Coronary artery (tissue), 2 donors: ENCODE results near the gene SMS.

ENCODE experiments used
- DNase-seq: peaks from one replicate; pipeline ENCODE4 v3.0.0-alpha.2; 2017; ENCODE audit warnings: low spot score
- H3K27ac ChIP-seq, 2 donors: fragments of 200-600 bp; sonication (generic); one replicate each; pipeline ENCODE4 v1.5.1; 2016 to 2019
- H3K4me3 ChIP-seq: fragments of 200-600 bp; sonication (generic); 2 replicates; pipeline ENCODE4 v1.5.1; 2016; ENCODE audit warnings: mild to moderate bottlenecking, moderate library complexity
- TF ChIP-seq, protein P1 (sequence below): fragments of 200-600 bp; sonication (generic); IDR thresholded peaks from one replicate; pipeline ENCODE4 v1.5.1; 2019; ENCODE audit warnings: antibody characterized with exemption

Gene SMS

DNA sequence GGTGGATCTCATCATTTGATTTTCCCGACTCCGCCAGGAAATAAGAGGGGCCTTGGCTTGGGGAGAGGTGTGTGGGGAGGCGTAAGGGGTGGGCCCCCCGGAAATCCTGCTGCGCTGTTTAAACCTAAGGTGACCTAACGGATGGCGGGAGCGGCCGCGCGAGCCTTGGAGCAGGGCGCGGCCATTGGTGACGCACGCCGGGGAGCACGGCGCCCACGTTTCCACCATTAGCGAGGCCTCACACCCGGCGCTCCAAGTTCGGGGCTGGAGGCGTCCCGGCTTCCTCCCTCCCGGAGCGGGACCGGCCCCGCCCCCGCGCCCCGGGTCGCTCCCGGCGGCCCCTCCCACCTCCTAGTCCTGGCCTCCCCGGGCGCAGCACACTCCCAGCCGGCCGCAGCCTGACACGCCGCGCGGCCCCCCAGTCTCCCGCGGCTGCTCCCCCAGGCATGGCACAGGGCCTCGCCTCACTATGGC, at the start of gene SMS:
Gene SMS (plus strand): TSS at position 354 of the 474 bp plus-strand sequence. CDS start 116 bp downstream, at position 470.
- peak; percentile 86 for DNase-seq
- TF ChIP-seq, protein P1, sequence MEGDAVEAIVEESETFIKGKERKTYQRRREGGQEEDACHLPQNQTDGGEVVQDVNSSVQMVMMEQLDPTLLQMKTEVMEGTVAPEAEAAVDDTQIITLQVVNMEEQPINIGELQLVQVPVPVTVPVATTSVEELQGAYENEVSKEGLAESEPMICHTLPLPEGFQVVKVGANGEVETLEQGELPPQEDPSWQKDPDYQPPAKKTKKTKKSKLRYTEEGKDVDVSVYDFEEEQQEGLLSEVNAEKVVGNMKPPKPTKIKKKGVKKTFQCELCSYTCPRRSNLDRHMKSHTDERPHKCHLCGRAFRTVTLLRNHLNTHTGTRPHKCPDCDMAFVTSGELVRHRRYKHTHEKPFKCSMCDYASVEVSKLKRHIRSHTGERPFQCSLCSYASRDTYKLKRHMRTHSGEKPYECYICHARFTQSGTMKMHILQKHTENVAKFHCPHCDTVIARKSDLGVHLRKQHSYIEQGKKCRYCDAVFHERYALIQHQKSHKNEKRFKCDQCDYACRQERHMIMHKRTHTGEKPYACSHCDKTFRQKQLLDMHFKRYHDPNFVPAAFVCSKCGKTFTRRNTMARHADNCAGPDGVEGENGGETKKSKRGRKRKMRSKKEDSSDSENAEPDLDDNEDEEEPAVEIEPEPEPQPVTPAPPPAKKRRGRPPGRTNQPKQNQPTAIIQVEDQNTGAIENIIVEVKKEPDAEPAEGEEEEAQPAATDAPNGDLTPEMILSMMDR, result no peak
- peak within 1 kb of the TSS; percentile 73 to 92 for H3K27ac ChIP-seq
- peak within 1 kb of the TSS; percentile 73 for H3K4me3 ChIP-seq

DNA sequence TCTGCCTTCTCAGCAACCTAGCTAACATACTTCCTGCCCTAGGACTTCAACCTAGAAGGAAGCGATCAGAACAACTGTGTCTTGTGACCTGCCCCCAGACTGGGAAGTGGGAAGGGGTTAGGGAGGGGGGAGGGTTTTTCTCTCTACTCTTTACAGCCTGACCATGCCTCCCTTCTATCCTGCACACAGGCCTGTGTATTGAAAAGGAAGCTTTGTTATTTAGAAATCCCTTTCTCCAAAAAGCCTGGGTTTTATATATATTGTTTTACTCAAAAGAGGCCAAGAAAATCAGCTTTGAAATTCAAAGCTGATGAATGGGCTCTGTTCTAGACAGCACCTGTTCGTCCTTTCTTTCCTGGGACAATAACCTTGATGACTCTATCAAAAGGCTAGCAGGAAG, 35.2 kb upstream of the SMS start:
- no peak for DNase-seq
- no peak overlapping the region for H3K27ac ChIP-seq
- H3K4me3 ChIP-seq, result no peak overlapping the region
- TF ChIP-seq, protein P1, result no peak

DNA sequence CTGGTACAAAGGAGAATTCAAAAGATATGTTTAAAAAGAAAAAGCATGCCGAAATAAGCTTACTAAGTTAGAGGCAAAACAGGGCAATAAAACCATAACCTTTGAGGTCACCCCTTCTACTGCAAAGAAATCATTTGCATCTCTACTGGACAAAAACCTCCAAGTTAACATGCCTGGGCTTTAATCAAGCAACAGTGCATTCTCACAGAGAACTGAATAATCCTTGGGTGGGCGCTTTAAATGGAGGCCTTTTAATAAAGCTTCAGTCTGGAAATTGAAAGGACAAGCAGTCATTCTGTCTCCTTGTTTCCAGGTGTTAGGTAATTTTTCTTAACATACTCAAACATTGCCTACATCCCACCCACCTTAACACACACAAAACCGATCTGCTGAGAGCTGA, 34.6 kb upstream of the SMS start:
- H3K27ac ChIP-seq, result no peak overlapping the region
- TF ChIP-seq, protein P1, result no peak
- no peak overlapping the region for H3K4me3 ChIP-seq
- DNase-seq, result no peak

DNA sequence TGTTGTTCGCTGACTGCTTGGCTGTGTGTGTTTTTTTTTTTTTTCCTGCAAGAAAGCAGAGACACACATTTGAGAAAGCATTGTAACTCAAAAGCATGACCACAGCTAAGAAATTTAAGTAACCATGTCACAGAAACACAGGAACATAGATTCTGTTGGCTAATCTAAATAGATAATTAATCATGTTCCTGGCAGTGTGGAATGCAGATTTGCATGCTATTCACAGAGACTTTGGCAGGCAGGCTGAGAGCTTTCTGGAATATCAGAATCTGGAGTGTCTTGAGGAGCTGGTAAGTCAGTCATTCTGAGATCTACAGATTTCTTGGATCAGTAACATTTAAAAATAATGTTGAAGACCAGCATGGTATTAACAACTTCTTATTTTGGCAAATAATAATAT, 33.2 kb upstream of the SMS start:
- TF ChIP-seq, protein P1, result no peak
- H3K4me3 ChIP-seq, result no peak overlapping the region
- DNase-seq, result no peak
- H3K27ac ChIP-seq, result no peak overlapping the region

DNA sequence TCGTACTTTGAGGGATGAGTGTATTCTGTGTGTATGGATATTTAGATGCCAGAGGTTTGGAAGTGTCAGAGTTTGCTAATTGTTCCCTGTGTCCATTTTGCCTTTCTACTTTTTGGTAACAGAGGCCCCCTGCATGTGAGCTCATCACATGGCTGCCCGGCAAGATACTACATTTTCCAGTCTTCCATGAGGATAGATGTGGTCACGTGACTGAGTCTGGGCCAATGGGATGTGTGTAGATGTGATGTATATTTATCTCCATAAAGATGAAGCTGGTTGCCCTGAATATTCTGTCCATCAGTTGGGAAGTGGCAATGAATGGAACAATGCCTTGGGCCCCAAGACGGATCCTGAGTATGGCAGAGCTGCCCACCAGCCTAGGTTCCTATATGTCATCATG, 29.0 kb upstream of the SMS start:
- no peak for DNase-seq
- no peak overlapping the region for H3K4me3 ChIP-seq
- TF ChIP-seq, protein P1, result no peak
- H3K27ac ChIP-seq, result no peak overlapping the region

DNA sequence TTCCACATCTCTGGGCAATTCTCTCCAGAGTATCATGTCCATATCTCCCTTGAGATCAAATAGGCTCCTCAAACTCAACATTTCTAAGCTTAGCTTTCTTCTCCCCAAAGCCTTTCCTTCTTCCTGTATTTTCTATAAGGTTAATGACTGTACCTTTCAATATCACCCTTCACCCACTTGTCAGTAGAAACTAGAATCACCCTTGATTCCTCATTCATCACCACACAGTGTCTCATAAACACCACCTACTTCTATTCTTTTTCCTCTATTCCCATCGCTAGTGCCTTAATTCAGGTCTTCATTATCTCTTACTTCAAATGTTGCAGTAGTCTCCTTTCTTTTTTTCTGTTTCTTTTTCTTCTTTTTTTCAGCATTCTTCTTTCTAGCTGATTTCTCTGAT, 28.3 kb upstream of the SMS start:
- no peak overlapping the region for H3K4me3 ChIP-seq
- TF ChIP-seq, protein P1, result no peak
- H3K27ac ChIP-seq, result no peak overlapping the region
- no peak for DNase-seq

DNA sequence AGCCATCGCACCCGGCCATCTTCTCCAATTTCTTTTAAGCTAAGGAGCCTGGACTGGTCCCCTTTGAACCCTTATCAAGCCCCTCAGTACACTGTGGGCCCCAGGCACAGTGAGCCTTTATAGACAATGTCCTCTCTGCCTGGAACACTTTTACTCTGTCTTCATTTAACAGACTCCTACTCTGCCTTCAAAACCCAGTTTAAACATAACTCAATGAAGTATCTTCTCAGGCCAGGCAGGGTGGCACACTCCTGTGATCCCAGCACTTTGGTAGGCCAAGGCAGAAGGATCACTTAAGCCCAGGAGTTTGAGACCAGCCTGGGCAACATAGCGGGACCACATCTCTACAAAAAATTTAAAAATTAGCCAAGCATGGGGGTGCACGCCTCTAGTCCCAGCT, 27.5 kb upstream of the SMS start:
- TF ChIP-seq, protein P1, result no peak
- DNase-seq, result no peak
- no peak overlapping the region for H3K4me3 ChIP-seq
- H3K27ac ChIP-seq, result no peak overlapping the region
